Measurements from ENCODE around the gene CPNE7.
A peak's percentile ranks its signal among the peaks of the same experiment; 100 is the strongest.

CPNE7 gene

DNA sequence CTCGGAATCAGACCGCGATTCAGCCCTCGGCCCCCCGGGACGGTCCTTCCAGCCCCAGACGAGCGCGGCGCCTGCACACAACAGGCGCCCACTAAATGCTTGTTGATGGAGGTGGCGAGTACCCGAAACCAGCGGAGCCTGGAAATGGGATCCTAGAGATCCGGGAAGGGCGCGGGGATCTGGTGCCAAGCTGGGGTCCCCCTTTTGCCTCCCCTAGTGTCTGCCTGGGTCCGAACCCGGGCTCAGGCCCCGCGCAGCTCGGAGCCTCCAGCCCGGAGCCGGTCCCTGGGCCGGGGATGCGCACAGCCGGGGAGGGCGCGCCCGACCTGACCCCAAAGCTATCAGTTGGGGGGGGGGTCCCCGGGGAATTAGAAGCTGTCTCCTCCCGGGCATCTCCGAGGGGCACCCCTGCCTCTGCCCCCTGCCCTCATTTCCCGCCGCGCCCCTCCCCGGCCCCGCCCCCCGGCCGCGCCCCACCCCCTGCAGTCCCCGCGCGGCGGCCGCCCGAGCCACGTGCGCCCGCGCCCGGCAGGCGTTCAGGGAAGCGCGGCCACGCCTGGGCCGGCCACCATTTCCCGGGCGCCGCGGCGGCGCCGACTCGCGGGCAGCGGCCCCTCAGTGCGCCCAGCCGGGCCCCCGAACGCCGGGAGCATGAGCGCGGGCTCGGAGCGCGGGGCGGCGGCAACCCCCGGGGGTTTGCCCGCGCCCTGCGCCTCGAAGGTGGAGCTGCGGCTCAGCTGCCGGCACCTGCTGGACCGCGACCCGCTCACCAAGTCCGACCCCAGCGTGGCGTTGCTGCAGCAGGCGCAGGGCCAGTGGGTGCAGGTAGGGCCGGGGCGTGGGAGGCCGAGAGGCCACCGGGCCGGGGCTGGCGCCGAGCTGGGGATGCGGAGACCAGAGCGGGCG lies at the start of gene CPNE7:
CPNE7 (plus strand) TSS at position 512 of the 906 bp plus-strand sequence; CDS start at position 652, 140 bp downstream.
- DNase-seq = no peak

DNA sequence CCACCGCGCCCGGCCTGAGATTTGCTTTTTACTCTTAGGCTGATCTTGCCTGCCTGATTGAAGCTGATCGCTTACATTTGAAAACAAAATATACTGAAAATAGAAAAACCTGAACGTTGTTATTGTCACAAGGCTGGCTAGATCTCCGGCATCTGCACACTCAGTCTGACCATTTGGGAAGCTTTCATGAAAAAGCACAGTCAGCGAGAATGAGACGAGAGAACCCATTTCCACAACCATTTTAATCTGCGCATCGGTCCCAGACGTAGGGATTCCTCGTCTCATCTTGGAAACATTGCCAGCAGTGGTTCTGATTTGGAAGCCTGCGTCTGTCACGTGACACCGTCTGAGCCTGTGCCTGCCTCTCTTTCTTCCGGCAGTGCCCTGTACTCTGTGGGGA lies 46.5 kb upstream of the CPNE7 start:
- DNase-seq = no peak

DNA sequence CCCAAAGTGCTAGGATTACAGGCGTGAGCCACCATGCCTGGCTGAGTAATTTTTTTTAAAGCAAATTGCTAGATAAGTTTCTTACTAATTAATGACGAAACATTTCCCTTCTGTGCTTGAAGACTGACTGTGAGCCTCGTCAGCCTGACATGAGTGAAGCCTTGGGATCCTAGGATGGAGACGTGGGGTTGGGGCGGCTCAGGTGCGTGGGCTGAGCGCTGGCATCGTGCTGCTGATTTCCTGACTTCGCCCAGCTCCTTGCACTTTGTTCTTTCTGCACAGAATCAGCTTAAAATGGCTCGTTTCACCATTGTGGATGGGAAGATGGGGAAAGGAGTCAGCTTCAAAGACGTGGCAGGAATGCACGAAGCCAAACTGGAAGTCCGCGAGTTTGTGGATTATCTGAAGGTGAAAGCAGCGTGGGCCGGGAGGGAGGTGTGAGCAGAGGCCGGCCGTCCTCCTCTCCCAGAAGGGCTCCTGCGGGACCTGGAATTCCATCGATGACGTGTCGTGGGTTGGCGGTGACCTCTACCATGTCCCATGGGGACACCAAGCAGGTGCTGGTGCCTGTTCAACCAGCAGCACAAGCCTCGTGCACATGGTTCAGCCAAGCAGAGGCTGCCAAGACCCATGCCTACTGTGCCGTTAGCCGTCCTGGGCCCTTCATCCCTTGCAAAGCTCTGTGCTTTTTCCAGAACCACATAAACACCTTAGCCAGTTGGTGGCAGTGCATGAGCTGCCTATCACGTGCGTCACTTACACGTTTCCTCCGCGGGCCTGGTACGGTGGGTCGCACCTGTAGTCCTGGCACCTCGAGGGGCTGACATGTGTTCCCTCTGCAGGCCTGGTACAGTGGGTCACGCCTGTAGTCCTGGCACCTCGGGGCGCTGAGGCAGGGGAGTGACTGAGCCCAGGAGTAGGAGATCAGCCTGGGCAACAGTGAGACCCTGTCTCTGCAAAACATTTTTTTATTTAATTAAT lies 44.9 kb upstream of the CPNE7 start:
- no peak for DNase-seq

DNA sequence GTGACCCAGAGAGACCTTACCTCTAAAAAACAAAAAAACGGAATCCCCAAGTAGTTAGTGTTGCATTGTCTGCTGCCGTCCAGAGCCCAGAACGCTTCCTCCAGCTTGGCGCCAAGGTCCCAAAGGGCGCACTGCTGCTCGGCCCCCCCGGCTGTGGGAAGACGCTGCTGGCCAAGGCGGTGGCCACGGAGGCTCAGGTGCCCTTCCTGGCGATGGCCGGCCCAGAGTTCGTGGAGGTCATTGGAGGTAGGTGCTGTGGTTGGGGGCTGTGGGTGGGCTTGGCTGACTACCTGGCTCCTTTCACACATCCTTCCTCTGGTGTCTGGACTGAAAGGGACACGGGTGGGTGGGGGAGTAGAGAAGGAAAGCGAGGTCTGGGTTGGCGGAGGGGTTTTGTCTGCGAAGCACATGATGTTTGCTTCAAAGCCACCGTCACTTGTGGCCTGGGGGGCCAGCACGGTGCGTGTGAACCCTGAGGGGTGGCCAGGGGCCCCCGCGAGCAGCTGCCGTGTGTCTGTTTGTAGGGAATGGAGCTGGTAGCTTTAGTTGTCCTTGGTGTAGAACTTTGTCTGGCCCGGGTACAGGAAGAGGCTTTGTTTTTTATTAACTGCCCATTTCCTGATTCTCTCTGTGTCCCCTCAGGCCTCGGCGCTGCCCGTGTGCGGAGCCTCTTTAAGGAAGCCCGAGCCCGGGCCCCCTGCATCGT lies 43.6 kb upstream of the CPNE7 start:
- no peak for DNase-seq

DNA sequence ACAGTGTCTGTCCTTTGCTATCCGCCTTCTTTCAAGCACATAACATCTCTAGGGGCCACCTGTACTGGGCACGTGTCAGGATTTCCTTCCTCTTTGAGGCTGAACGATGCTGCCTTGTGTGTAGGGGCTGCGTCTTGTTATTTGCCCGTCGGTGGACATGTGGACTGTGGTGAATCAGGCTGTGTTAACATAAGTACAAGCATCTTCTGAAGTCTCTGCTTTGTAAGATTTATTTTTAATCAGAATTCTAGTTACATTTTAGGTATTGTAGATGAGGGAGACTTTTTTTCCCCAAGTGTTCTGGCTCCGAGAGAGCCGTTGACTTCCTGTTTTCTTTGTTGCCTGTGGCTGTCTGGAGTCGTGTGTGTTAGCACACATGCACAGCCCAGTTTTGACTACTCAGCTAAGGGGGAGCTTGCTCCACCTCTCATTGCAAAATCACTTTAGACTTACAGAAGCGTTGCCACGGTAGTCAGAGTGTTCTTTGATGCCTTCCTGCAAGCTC lies 41.3 kb upstream of the CPNE7 start:
- peak; percentile 91 for DNase-seq

DNA sequence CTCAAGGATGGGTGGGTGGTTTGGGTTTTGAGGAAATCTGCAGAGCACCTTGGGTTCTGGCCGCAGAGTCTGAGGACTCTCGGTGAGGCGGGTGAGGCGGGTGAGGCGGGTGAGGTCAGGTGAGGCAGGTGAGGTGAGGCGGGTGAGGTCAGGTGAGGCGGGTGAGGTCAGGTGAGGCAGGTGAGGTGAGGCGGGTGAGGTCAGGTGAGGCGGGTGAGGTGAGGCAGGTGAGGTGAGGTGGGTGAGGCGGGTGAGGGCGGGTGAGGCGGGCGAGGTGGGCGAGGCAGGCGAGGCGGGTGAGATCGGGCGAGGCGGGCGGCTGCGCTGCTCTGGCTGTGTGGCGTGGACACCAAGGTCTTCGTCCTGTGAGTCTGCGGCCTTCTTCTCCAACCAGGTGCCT lies 39.2 kb upstream of the CPNE7 start:
- no peak for DNase-seq

DNA sequence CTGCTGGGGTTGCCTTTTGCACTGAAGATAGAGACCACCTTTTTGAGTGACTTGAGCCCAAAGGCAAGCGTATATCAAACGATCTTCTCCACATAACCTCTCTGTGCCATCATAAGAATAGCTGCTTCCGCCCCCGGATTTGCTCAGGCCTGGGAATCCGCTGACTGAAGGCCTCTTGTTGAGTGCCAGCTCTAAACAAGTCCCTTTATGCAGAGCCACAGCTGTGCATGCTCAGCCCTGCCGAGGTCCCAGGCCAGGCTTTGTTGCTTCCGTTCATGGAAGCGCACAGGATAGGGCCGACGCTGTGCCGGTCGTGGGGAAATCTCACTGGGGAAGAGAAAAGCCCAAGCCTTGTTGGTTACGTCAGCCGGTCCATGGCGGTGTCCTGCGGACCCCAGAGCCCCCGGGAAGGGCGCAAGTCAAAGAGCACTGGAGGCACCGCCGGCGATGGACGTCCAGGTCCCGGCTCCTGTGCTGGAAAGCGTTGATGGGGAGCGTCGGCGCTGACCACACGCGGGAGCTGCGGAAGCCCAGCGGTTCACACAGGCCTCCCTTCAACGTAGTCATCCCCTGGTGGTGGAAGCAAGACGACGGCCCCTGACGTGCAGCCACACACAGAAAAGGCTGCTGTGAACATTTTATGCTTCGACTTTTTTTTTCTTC lies 38.5 kb upstream of the CPNE7 start:
- DNase-seq = no peak

DNA sequence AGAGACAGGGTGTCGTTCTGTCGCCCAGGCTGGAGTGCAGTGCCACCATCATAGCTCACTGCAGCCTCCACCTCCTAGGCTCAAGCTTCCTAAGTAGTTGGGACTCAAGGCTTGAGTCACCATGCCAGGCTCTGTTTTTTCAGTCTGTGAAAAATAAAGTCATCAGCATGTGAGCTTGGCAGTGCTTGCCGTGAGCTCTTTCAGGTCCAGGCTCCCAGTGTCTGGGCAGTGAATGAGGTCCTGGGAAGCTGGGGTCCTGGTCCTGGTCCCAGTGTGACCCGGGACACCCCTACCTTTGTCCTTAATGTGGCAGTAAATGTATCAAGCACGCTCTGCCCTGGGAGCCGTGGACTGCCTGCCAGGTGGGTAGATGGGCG lies 38.0 kb upstream of the CPNE7 start:
- DNase-seq = no peak

DNA sequence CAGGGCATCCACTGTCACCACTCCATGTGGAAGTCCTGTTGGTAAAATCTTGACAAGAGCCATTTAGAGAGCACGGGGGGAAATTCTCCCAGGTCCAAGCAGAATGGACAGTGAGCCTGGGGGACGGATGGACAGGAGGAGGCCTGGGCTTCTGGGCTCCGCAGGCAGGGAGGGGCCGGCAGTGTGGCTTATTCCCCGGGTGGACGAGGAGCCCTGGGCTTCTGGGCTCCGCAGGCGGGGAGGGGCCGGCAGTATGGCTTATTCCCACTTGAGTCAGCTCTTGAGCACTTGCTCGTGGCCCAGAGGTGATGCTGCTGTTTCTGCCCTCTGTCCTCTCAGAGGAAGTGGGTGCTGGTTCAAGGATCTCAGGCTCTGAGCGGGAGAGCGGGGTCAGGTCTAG lies 37.3 kb upstream of the CPNE7 start:
- DNase-seq = no peak

DNA sequence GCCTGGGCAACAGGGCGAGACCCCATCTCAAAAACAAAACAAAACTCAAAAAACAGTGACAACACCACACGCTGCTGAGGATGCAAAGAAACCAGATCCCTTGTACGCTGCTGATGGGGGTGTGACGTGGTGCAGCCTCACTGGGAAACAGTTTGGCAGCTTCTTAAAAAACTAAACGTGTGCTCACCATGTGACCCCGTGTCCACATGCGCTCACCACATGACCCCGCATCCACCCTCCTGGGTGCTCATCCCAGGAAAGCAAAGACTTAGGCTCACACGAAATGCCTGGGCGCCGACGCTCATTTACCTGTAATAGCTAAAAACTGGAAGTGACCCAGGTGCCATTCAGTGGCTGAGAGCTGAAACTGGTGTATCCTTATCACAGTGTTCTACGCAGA lies 35.0 kb upstream of the CPNE7 start:
- no peak for DNase-seq

DNA sequence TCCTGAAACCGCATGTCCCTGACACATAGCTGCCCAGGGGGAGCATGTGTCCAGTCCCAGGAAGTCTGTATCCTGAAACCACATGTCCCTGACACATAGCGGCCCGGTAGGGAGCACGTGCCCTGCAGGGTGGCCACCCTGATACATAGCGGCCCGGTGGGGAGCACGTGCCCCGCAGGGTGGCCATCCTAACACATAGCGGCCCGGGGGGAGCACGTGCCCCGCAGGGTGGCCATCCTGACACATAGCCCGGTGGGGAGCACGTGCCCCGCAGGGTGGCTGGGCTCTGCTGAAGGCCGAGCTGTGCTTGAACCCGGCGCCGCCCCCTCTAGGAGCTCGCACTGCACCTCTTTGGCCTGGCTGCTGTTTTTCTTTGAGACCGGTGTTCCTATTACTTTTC lies 33.8 kb upstream of the CPNE7 start:
- DNase-seq = no peak

DNA sequence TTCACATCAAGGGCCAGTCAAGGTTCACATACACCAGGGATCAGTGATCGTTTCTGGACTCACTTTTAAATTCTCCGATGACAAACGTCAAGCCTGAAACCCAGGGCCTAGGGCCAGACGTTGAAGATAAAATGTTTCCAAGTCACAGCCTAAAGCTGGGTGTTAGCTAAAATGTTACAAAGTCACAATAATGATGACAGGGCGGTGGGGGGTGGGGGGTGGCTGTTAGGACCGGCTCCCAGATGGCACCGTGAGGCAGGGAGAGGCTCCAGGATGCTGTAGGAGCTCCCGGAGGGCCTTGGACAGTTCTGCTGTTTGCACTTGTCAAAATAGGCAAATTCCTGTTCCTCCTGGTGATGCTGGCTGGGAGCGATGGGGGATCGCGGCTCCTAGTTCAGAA lies 31.4 kb upstream of the CPNE7 start:
- DNase-seq = no peak

DNA sequence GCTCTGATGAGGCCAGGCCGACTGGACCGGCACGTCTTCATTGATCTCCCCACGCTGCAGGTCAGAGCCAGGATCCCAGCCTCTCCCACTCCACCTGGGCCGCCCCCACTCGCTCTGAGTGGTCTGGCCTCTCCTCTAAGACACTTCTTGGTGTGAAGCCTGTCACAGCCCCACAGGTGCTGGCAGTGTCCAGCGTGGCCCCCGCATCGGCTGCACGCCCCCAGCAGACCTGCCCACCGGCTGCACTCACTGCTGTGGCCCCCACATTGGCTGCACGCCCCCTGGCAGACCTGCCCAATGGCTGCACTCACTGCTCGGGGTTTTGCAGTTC lies 30.9 kb upstream of the CPNE7 start:
- DNase-seq = no peak

DNA sequence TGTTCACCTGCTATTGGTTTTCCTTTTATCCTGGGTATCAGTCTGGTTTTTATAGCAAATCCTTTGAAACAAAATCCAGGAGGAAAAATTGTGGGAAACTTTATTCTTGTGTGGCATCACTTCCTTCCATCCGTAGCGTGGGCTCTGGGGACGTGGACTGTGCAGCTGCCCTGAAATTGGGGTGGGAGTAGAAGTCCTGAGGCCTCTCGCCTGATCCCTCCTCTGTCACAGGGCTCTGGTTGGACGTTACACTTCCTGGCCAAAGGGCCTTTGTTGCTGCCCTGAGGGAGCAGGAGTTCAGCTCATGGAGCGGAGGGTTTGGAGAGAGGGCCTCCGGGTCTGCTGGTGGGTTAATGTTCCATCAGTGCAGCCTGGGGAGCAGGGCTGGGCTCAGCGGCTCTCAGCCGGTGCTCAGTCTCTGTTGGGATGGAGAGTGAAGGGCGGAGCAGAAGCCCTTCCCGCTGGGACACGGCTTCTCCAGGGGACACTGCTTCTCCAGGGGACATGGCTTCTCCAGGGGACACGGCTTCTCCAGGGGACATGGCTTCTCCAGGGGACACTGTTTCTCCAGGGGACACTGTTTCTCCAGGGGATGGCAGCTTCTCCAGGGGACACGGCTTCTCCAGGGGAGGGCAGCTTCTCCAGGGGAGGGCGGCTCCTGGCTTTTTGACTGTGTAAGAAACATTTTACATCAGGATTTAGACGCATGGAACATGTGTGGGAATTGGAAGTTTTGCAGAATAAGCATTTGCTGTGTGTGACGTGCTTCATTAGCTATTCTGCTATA lies 30.3 kb upstream of the CPNE7 start:
- no peak for DNase-seq

DNA sequence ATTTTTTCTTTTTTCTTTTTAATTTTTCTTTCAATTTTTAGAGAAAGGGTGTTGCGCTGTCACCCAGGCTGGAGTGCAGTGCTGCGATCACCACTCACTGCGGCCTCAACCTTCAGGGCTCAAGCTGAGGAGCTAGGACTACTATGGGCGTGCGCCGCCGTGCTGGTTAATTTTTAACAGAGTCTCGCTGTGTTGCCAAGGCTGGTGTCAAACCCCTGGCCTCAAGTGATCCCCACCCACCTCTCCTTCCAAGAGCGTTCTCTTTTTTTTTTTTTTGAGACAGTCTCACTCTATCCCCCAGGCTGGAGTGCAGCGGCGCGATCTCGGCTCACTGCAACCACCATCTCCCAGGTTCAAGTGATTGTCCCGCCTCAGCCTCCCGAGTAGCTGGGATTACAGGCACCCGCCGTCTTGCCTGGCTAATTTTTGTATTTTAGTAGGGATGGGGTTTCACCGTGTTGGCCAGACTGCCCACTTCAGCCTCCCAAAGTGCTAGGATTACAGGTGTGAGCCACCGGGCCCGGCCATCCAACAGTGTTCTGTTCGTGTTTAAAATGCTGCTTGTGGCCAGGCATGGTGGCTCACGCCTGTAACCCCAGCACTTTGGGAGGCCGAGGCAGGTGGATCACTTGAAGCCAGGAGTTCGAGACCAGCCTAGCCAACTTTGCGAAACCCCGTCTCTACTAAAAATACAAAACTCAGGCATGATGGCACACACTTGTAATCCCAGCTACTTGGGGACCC lies 29.6 kb upstream of the CPNE7 start:
- DNase-seq = no peak

DNA sequence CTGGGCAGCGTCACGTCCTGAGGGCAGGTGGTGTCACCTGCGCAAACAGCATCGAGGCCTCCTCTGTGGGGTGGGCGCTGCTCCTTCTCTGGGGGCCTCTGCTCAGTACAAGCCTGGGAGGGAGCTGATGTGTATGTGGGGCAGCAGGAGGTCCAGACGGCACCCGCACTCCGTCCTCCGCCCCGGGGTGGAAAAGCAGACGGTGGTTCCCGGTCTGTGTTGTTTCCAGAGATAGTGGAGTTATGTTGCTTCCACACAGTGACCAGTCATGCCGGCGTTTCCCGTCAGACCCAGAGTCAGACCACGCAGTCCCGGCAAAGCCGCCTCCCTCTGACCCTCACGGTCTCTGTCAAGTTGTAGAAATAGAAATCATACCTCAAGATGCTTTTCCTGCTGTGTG lies 28.8 kb upstream of the CPNE7 start:
- no peak for DNase-seq

DNA sequence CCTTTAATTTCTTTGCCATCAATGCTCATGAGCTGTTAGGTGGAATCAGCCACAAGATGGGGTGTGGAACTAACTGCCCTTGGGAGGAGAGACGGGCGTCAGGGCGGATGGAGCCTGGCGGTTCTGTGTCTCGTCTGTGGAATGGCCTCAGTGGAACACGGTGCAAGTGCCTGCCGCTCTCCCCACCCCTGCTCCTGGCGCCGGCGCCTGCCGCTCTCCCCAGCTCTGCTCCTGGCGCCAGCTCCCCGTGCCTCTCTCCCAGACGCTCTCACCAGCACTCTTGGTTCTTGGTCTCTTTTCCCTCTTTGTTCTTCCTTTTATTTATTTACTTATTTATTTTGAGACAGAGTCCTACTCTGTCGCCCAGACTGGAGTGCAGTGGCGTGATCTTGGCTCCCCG lies 28.3 kb upstream of the CPNE7 start:
- DNase-seq = no peak

DNA sequence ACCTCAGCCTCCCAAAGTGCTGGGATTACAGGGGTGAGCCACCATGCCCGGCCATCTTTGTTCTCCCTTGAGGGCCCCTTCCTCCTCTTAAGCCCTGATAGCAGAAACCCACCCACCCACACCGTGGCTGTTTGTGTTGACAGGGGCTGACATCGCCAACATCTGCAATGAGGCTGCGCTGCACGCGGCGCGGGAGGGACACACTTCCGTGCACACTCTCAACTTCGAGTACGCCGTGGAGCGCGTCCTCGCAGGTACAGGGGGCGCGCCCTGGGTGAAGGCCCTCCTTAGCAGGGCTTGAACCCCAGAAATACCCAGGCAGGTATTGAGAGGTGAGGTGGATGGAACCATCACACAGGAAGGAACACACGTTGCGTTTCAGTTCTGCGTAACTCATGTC lies 27.7 kb upstream of the CPNE7 start:
- DNase-seq = no peak

DNA sequence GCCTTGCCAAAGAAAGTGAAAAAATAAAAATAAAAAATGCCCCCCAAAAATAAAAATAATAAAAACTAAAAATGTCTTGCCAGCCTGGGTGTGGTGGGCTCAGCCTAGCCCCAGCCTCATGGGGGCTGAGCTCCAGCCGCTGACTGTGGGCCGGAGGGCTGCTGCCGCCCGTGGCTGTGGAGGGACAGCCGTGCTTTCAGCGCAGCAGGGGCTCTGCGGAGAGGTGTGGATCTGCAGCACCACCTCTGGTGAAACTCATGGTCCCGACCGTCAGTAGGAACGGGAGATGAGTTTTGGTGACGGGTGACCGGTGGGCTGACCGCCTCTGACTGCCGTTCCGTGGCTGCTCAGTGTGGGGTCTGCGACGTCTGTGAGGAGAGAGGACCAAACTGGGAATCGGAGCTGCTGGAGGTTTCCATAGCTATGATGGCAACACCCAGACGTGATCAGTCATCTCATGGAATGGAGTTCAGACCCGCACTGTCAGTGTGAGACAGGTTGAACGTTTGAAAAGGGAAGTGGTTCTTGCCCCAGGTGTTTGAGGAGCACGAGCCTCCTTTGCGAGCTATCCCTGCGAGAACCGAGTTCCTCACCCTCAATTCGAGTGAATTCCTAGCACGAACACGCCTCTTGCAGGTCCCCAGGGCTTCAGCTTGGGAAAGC lies 27.1 kb upstream of the CPNE7 start:
- no peak for DNase-seq

DNA sequence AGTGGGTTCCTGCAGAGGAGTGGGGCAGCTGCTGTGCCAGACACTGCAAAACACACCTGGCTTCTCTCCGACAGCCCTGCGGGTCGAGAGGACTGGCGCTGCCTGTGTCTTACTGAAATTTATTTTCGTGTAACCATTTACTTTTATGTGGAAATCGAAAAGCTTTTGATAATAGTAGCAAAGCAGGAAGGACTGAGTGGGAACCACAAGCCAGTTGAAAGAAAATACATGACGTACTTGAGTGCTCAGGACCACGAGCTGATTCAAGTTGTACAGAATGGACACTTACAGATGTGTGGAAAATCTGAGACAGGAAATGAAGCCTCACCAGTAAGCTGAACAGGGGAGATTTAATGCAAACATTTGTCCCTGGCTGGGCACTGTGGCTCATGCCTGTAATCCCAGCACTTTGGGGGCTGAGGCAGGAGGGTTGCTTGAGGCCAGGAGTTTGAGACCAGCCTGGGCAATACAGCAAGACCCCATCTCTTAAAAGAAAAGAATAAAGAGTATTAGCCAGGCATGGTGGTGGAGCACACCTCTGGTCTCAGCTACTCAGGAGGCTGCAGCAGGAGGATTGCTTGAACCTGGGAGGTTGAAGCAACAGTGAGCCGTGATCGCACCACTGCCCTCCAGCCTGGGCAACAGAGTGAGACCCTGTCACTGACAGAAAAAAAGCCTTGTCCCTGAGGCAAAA lies 26.4 kb upstream of the CPNE7 start:
- no peak for DNase-seq

All from KG1 (cell line).